Measurements from ENCODE around the gene CLCNKB.
"Not testable (repeated sequence)": the region's sequence is repeated elsewhere in the genome, so short reads cannot be mapped to it uniquely, and the experiment has no call there.

CLCNKB gene

GRCh38 chr1:16015491-16015890, 28.1 kb upstream of the CLCNKB start:
- no peak for DNase-seq (ENCODE audit: low spot score)

GRCh38 chr1:16015960-16016901, 27.4 kb upstream of the CLCNKB start:
- DNase-seq (ENCODE audit: low spot score), result no peak

- no peak for DNase-seq (ENCODE audit: low spot score)
Observed at GRCh38 chr1:16017076-16017460, 26.5 kb upstream of the CLCNKB start.

- DNase-seq (ENCODE audit: low spot score), result peak; percentile 46
Observed at GRCh38 chr1:16017461-16018303, 25.9 kb upstream of the CLCNKB start, which contains the start of gene HSPB7. TSS of gene HSPB7 (minus strand) at chr1:16018043. CDS start at chr1:16017963, 80 bp downstream.

GRCh38 chr1:16018308-16018707, 25.3 kb upstream of the CLCNKB start:
- no peak for DNase-seq (ENCODE audit: low spot score)

- DNase-seq (ENCODE audit: low spot score), result no peak
Observed at GRCh38 chr1:16018749-16019643, 24.6 kb upstream of the CLCNKB start.

GRCh38 chr1:16019644-16020277, 23.8 kb upstream of the CLCNKB start:
- DNase-seq (ENCODE audit: low spot score), result peak; percentile 24

- DNase-seq (ENCODE audit: low spot score), result no peak
Observed at GRCh38 chr1:16020325-16020724, 23.3 kb upstream of the CLCNKB start.

- not testable (repeated sequence) for DNase-seq (ENCODE audit: low spot score)
Observed at GRCh38 chr1:16020878-16021277, 22.7 kb upstream of the CLCNKB start.

GRCh38 chr1:16021681-16022080, 21.9 kb upstream of the CLCNKB start, which contains the start of gene CLCNKA:
TSS of gene CLCNKA (plus strand) at chr1:16022036. CDS start at chr1:16022620, 584 bp downstream.
- DNase-seq (ENCODE audit: low spot score), result no peak

- no peak for DNase-seq (ENCODE audit: low spot score)
Observed at GRCh38 chr1:16022393-16022792, 21.2 kb upstream of the CLCNKB start.

GRCh38 chr1:16023050-16023653, 20.4 kb upstream of the CLCNKB start:
- no peak for DNase-seq (ENCODE audit: low spot score)

GRCh38 chr1:16026302-16026701, 17.3 kb upstream of the CLCNKB start:
- not testable (repeated sequence) for DNase-seq (ENCODE audit: low spot score)

GRCh38 chr1:16026723-16027484, 16.7 kb upstream of the CLCNKB start:
- DNase-seq (ENCODE audit: low spot score), result no peak

GRCh38 chr1:16028237-16029002, 15.2 kb upstream of the CLCNKB start:
- no peak for DNase-seq (ENCODE audit: low spot score)

GRCh38 chr1:16029003-16029268, 14.6 kb upstream of the CLCNKB start:
- not testable (repeated sequence) for DNase-seq (ENCODE audit: low spot score)

GRCh38 chr1:16029288-16029687, 14.3 kb upstream of the CLCNKB start:
- DNase-seq (ENCODE audit: low spot score), result no peak

GRCh38 chr1:16031551-16031950, 12.0 kb upstream of the CLCNKB start:
- no peak for DNase-seq (ENCODE audit: low spot score)

GRCh38 chr1:16032388-16033102, 11.0 kb upstream of the CLCNKB start:
- peak; percentile 78 for DNase-seq (ENCODE audit: low spot score)

Data from Ammon's horn (tissue), 1 donor.